Fibroblast of gingiva (primary cell): ENCODE results near the gene TOR1B.

Experiments used
- DNase-seq: peaks from one replicate; pipeline ENCODE4 v3.0.0-alpha.2; 2011; ENCODE audit warnings: low read depth

Gene TOR1B

GRCh38 chr9:129814432-129815223, 11.6 kb downstream of the TOR1B start:
- no peak for DNase-seq

- DNase-seq = no peak
Observed at GRCh38 chr9:129815278-129815677, 12.3 kb downstream of the TOR1B start.

GRCh38 chr9:129816501-129817435, 13.8 kb downstream of the TOR1B start:
- DNase-seq = no peak

- peak; percentile 35 for DNase-seq
Observed at GRCh38 chr9:129822898-129823541, 20.0 kb downstream of the TOR1B start.

- DNase-seq = no peak
Observed at GRCh38 chr9:129823542-129823934, 20.6 kb downstream of the TOR1B start.

- DNase-seq = peak; percentile 95
Observed at GRCh38 chr9:129823935-129824601, 21.1 kb downstream of the TOR1B start, which contains the start of gene TOR1A. Gene TOR1A (minus strand): TSS chr9:129824136. CDS start chr9:129824085, 51 bp downstream.

- DNase-seq = no peak
Observed at GRCh38 chr9:129826344-129826743, 23.4 kb downstream of the TOR1B start.

GRCh38 chr9:129826759-129827158, 23.8 kb downstream of the TOR1B start:
- DNase-seq = no peak

- no peak for DNase-seq
Observed at GRCh38 chr9:129828051-129828450, 25.1 kb downstream of the TOR1B start.

GRCh38 chr9:129828969-129829368, 26.0 kb downstream of the TOR1B start:
- DNase-seq = no peak

GRCh38 chr9:129832982-129833381, 30.0 kb downstream of the TOR1B start:
- DNase-seq = no peak

- DNase-seq = peak; percentile 12
Observed at GRCh38 chr9:129834489-129835127, 31.6 kb downstream of the TOR1B start.

- DNase-seq = peak; percentile 94
Observed at GRCh38 chr9:129835128-129835859, 32.3 kb downstream of the TOR1B start, which contains the start of the genes C9orf78 and USP20. Gene C9orf78 (minus strand): TSS chr9:129835275. CDS start chr9:129835221, 54 bp downstream. Gene USP20 (plus strand): TSS chr9:129835458. CDS start chr9:129852556, 17,098 bp downstream.

GRCh38 chr9:129835860-129836223, 32.9 kb downstream of the TOR1B start:
- peak; percentile 21 for DNase-seq

GRCh38 chr9:129836311-129837007, 33.5 kb downstream of the TOR1B start:
- DNase-seq = no peak

- DNase-seq = peak; percentile 32
Observed at GRCh38 chr9:129838707-129839259, 35.8 kb downstream of the TOR1B start.

- no peak for DNase-seq
Observed at GRCh38 chr9:129839324-129840023, 36.5 kb downstream of the TOR1B start.

- no peak for DNase-seq
Observed at GRCh38 chr9:129840034-129840433, 37.0 kb downstream of the TOR1B start.

- no peak for DNase-seq
Observed at GRCh38 chr9:129841071-129841470, 38.1 kb downstream of the TOR1B start.
